ENCODE data around the gene ARSG.
"Not testable (repeated sequence)": the region's sequence is repeated elsewhere in the genome, so short reads cannot be mapped to it uniquely, and the experiment has no call there.

ARSG gene

DNA sequence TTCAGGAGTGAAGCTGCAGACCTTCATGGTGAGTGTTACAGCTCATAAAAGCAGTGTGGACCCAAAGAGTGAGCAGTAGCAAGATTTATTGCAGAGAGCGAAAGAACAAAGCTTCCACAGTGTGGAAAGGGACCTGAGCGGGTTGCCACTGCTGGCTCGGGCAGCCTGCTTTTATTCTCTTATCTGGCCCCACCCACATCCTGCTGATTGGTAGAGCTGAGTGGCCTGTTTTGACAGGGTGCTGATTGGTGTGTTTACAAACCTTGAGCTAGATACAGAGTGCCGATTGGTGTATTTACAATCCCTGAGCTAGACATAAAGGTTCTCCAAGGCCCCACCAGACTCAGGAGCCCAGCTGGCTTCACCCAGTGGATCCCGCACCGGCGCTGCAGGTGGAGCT, 17.2 kb downstream of the ARSG start:
- DNase-seq = not testable (repeated sequence)

DNA sequence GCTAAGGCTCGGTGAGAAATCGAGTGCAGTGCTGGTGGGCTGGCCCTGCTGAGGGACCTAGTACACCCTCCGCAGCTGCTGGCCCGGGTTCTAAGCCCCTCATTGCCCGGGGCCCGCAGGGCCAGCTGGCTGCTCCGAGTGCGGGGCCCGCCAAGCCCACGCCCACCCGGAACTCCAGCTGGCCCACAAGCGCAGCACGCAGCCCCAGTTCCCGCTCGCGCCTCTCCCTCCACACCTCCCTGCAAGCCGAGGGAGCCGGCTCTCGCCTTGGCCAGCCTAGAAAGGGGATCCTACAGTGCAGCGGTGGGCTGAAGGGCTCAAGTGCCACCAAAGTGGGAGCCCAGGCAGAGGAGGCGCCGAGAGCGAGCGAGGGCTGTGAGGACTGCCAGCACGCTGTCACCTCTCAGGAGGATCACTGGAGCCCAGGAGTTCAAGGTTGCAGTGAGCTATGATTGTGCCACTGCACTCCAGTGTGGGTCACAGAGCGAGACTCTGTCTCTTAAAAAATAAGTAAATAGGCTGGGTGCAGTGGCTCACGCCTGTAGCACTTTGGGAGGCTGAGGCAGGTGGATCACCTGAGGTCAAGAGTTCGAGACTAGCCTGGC, 17.9 kb downstream of the ARSG start:
- DNase-seq = not testable (repeated sequence)

DNA sequence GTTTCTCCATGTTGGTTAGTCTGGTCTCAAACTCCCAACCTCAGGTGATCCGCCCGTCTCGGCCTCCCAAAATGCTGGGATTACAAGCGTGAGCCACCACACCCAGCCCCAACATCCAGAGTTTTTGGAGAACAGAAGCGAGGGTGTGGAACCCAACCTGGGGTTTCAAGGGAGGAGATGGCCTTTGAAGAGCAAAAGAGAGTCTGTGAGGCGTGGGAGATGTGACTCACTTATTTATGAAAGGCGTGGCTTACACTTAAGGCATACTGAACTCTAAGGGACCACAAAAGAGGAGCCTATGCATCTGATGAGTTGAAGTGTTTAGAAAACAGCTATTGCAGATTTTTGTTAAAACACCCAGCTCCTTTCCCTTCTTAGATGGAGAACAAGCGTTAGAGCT, 18.9 kb downstream of the ARSG start:
- peak; percentile 38 for DNase-seq

DNA sequence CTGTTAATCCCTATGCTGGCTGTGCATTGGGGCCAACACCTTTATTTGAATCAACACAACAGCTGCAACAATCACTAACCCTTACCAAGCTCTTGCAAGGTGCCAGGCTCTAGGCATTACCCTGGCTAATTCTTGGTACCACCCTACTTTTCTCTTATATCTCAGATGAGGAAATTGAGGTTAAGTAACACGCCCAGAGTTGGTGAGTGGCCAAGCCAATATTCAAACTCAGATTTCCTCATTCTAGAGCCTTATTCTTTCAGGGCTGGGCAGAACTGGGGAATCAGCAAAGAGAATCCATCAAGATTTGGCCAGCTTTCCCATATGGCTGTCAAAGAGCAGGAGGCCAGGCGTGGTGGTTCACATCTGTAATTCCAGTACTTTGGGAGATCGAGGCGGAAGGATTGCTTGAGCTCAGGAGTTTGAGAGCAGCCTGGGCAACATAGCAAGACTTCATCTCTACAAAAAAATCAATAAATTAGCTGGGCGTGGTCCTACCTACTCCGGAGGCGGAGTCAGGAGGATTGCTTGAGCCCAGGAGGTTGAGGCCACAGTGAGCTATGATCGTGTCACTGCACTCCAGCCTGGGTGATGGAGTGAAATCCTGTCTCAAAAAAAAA, 23.7 kb downstream of the ARSG start:
- DNase-seq = no peak

DNA sequence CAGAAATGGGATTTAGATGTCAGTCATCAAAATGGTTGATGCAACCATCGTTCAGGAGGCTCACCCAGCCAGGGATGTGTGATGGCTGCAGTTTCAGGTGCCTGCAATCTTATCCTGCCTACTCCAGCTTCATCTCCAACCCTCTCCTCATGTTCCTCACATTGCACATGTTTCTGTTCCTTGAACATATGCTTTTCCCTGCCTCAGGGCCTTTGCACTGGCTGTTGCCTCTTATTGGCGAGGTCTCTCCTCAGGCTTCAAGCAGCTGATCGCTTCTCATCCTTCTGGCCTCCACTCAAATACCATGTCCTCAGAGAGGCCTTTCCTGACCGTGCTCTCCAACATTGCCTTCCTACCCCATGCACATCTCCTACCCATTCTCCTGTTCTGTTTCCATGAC, 24.6 kb downstream of the ARSG start:
- no peak for DNase-seq

DNA sequence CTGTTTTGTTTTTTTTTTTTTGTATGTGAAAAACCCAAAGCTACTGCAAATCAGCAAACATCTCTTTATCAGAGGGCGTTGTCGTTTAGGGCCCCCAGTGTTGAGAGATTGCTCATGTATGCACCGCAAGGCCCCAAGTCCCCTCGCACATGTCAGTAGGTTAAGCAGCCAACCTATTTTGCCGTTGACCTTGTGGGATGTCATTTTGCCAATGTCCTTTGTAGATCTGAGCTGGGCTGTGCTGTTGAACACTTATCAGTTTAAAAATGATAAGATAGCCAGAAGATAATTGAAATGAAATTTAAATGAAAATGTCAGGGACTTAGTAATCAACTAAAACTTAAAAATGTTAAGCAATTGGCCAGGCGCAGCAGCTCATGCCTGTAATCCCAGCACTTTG, 26.2 kb downstream of the ARSG start:
- DNase-seq = no peak

DNA sequence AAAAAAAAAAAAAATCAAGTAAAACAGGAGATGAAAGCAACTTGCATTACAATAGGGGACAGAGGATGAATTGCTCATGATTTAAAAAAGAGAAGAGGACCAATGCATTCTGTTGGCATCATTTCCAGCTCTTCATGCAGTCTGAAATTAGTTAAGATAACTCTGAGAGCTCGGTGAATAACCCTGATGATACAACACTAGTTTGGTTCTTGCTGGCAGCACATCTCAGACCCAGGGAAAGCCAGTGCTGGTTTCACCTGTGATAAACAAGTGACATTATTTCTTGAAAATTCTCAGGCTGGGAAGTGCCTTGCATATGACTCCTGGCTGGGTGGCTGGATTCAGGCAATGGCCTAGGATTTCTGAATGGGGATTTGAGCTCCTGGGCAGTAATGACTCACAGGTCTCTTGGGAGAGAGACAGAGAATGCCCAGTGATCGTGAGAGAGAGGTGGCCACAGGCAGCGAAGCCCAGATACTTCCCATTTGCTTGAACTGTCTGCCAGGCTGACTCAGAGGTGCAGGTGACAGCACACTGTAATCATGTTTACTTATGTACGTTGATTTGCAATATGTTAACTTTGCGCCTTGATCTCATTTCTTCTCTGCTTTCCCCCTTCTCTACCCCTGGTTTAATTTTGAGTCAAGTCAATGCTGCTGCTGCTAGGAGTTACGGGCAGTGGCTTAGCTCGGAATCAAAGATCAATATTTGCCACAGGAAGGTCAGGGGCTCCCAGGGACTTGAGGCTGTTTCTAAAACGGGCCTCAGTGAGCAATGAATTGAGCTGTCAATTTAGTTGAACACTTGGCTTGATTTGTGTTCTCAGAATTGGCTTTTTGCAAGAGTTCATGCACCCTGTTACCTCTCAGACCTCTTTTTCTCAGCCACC, 27.1 kb downstream of the ARSG start:
- DNase-seq = no peak

DNA sequence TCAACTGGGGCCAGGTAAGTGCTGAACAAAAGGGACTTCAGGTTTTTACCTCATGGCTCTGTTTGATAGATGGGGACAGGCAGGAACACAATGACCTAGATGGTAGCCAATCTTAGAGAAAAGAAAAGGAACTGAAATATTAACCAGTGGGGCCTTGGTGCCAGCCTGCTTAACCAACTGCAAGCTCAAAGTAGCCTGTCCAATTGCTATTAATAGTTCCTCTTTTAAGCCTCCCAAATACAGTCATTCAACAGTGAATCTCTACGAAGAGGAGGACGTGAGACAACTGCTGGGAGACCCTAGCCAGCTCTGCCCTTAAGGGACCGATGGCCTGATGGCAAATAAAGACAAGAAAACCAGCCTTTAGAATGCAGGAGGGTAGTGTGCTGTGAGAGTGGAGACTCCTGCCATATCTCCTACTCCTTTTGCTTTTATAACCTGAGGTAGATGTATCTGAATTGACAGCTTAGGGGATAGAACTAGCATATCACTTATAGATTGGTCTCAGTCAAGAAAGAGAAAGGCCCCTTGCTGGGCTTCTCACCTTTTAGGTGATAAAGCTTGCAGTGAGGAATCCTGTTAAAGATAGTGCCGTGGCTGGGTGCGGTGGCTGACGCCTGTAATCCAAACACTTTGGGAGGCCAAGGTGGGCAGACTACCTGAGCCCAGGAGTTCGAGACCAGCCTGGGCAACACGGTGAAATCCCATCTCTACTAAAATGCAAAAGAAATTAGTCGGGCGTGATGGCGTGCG, 28.3 kb downstream of the ARSG start:
- DNase-seq = no peak

DNA sequence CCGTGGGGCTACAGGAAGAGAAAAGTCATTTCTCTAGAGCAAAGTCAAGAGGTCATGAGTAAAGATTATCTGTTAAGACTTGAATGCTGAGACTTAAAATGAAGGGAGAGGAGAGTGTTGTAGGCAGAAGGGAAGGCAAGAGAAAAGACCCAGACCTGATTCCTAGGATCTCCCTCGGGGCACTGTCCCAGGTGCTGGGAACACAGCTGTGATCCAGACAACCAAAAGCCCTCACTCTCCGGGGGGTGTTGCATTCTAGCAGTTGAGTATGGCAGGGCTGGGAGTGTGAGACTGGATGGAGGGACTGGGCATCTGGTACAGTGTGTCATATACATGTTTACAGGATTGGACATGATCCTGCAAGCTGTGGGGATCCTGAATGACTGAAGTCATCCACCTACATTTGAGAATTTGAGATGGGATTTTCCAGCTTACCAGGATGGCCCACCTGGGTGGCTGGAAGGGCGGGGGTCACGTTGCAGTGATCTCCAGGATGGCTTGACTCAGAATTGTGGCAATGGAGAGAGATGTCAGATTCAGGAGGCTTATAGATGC, 29.1 kb downstream of the ARSG start:
- no peak for DNase-seq

DNA sequence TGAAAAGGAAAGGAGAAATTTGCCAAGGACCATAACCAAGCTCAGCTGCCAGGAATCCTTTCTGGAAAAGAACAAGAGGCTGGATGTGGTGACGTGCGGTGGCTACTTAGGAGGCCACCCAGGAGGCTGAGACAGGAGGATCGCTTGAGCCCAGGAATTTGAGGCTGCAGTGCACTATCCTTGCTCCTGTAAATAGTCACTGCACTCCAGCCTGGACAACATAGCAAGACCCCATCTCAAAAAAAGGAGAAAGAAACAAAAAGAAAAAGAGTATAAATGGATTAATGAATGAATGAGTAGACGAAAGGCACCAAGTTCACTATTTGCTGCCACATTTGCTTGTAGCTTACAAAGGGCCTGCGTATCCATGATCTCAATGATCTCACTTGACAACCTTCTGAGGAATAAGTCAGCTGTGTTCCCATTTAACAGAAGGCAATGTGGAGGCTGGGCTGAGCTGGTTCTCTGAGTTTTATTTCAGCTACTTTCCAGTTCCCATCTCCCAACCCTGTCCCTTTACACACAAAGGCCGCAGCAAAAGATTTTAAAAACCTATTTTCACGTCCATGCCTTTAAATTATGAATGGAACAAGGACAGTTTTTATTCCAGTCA, 29.8 kb downstream of the ARSG start:
- no peak for DNase-seq

DNA sequence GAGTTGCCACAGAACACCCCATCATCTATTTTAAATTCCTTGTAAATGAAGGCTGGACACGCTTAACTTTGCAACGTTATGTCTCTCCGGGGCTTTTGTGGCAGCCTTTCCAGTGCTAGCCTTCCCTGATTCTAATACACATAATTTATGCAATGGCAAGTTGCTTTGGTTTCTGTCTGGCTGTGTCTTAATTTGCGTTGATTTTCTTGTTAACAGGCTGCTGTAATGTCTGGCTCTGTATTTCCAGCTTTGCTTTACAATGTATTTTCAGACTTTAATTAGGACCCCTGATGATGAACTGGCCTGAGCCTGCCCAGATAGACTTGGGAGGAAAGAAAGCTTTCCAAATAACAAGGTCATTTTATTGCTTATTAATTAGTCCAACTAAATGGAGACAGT, 30.3 kb downstream of the ARSG start:
- DNase-seq = no peak

DNA sequence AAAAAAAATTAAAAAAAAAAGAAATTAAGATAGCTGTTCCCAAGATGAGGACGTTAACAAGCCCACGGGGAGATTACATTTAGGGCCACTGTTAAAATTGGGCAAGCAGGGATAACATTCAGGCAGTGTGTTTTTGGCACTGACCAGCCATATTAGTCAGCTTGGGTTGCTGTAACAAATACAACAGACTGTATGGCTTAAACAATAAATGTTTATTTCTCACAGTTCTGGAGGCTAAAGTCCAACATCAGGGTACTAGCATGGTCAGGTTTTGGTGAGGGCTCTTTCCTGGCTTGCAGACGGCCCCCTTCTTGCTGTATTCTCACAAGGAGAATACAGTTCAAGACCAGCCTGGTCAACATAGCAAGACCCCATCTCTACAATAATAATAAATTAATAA, 31.3 kb downstream of the ARSG start:
- no peak for DNase-seq

DNA sequence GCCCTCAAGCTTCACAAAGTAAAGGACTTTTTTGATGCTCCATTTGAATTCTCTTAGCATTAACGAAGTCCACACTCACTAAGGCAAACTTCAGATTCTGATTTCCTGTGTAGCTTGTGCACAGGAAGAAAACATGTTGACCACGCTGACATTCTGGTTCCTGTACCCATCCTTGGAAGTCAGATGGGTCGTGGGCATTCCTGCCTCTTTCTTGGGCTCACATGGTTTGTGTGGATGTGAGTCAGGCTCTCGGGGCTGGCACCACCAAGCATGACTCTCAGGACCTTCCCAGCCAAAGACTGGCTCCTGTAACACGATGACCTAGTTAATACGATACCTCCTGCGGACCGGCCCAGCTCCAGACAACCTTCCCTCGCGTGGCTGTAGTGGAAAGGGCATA, 32.8 kb downstream of the ARSG start:
- no peak for DNase-seq

DNA sequence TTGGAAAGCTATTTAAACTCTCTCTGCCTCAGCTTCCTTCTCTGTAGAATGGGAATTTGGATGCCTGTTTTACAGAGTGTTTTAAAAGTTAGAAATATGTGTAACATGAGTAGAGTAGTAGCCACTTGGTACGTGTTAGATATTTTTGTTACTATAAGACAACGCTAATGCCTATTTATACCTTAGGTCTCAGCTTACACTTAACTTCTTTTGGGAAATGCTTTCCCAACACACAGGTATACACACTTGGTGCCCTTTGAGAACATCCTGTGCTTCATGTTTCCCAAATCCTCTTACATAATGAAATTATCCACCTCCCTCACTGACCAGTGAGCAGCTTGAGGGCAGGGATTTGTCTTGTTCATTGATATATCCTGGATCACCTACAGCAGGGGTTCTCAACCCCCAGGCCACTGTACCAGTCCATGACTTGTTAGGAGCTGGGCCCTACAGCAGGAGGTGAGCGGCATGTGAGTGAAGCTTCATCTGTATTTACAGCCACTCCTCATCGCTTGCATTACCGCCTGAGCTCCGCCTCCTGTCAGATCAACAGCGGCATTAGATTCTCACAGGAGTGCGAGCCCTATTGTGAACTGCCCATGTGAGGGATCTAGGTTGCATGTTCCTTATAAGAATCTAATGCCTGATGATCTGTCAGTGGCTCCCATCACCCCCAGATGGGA, 33.5 kb downstream of the ARSG start:
- DNase-seq = no peak

DNA sequence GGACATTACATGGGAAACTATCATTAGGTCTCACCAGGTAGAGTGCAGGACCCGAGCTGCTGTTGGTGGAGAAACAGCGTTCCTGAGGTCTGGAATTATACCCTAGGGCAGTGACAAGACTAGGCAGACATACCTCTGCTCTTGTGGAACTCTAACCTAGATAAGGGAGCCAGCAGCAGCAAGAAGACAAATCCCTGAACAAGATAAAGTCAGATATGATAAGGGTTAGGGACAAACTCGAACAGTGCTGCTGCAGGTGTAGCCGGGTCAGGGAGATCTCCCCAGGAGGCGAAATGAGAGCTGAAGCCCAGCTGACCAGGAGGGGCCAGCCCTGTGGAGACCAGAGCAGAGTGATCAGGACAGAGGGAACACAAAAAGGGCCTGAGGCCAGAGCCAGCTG, 34.7 kb downstream of the ARSG start:
- no peak for DNase-seq

DNA sequence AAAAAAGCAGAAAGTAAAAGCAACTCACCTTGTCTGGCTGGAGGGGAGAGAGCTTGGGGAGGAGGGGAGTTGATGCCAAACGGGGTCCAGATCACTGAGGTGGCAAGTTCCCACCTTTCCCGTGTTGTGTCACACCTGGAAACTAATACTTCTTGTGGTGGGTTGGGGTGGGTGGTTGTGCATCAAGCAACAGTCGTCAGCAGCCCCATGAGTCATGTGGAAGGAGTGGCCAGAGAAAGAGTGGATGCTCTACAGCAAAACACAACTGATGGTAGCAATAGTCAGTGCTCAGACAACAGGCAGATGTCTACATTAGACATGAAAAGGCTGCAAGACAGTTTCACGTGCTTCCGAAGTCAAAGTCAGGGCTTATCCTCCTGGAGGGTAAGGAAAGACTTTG, 35.4 kb downstream of the ARSG start:
- DNase-seq = peak; percentile 30

DNA sequence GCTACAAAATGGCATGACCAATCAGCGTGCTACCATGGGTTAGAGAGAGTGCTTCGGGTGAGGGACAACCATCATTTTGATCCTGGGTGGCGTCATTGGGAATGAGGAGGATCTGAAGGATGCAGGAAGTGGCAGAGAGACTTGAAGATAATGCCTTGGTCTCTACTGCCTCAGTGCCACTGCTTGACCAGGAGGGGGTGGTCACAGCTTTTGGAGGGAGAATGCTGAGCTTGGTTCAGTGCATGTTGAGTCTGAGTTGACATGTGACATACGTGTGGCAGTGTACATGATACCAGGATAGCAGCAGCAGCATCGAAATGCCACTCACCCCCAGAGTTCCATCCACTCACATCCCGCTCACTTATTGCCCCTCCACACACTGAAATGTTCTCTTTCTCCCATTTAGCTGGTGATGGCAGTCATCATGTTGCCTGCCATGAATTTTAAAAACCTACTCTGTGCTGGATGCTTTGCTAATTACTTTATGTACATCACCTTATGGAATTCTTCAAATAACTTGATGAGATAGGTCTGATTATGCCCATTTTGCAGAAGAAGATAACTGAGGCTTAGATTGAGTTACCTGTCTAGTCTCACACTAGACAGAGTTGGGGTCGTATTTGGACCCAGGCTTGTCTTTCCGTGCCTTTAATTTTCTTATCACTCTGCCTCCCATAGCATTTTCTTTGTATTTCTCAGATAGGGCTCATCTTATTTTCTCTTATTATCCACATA, 36.7 kb downstream of the ARSG start:
- DNase-seq = no peak

DNA sequence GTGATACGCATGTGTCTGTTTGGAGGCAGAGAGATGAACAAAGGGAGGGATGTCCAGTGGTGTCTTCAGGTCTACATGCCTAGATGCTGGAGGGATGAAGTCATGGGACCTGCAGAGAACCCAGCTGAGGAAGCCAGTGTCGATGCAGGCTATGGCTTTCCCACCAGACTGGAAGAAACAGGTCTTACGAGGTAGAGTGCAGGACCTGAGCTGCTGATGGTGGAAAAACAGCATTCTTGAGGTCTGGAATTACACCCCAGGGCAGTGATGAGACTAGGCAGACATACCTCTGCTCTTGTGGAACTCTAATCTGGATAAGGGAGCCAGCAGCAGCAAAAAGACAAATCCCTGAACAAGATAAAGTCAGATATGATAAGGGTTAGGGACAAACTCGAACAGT, 37.4 kb downstream of the ARSG start:
- no peak for DNase-seq

DNA sequence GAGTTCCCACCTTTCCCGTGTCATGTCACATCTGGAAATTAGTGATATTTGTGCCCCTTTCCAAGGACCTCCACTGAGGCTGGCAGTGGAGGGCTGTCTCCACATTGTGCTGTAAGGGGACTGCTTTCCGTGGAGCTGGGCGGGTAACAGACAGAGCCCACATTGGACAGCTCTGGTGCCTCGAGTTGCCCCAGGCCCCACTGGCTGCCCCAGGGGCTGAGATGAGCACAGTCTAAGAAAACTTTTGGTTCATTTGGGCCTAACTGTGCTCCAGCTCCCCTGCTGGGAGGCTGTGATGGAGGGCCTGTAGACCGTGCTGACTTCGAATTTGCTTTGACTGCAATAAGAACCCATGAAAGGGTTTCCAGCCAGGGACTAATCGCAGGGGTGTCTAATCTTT, 38.0 kb downstream of the ARSG start:
- no peak for DNase-seq

DNA sequence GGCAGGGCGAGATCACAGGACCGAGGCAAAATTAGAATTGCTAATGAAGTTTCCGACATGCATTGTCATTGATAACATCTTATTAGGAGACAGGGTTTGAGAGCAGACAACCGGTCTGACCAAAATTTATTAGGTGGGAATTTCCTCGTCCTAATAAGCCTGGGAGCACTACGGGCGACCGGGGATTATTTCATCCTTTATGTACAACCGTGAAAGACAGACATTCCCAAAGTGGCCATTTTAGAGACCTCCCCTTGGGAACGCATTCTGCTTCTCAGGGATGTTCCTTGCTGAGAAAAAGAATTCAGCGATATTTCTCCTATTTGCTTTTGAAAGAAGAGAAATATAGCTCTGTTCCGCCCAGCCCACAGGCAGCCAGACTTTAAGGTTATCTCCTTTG, 40.6 kb downstream of the ARSG start:
- DNase-seq = not testable (repeated sequence)

DNA sequence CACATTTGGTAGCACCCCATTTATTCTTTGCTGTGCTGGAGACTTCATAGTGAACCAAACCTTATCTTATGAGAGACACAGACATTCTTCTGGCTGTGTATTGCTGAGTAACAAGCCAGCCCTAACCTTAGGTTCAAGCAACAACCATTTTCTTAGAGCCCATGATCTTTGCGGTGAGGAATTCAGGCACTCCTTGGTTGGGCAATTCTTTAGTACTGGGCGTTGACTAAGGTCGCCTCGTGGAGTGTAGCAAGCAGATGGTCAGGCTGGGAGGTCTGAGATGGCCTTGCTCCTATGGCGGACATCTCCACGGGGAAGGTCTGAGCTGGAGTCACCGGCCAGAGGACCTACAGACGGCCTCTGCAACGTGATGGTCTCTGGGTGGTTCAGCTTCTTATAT, 43.1 kb downstream of the ARSG start:
- DNase-seq = no peak

All from stimulated activated naive CD4-positive, alpha-beta T cell treated with Interleukin-2 at 50 U/mL for 16 hours (primary cell).